GM12801 (cell line): Measurements from ENCODE around the gene BSPH1.

ENCODE experiments used
- TF ChIP-seq, protein P1 (sequence below): IDR thresholded peaks from one replicate; pipeline ENCODE4 v1.5.1; 2011; ENCODE audit warnings: control low read depth; ENCODE audit not compliant: insufficient read length; ENCODE audit errors: extremely low read depth

BSPH1 gene, protein sequence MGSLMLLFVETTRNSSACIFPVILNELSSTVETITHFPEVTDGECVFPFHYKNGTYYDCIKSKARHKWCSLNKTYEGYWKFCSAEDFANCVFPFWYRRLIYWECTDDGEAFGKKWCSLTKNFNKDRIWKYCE

DNA sequence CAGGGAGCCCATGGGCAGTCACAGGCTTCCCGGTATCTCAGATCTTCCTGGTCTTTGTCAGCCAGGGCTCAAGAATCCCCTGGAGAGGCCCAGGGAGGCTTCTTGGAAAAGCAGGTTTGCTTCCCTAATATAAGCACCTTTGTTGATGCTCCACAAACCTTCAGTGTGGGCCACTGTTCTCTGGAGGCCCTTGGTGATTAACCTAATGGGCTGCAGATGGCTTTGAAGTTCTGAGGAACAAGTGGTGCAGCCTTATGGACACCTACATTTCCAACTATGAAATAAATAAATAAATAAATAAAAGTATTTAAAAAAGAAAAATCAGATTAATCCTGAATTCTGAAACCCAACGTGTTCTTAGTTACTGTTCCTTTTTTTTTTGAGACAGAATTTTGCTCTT, at the start of gene BSPH1:
Gene BSPH1 (minus strand): TSS at position 101 of the 400 bp plus-strand sequence. CDS start 89 bp downstream, at position 12.
- TF ChIP-seq, protein P1, sequence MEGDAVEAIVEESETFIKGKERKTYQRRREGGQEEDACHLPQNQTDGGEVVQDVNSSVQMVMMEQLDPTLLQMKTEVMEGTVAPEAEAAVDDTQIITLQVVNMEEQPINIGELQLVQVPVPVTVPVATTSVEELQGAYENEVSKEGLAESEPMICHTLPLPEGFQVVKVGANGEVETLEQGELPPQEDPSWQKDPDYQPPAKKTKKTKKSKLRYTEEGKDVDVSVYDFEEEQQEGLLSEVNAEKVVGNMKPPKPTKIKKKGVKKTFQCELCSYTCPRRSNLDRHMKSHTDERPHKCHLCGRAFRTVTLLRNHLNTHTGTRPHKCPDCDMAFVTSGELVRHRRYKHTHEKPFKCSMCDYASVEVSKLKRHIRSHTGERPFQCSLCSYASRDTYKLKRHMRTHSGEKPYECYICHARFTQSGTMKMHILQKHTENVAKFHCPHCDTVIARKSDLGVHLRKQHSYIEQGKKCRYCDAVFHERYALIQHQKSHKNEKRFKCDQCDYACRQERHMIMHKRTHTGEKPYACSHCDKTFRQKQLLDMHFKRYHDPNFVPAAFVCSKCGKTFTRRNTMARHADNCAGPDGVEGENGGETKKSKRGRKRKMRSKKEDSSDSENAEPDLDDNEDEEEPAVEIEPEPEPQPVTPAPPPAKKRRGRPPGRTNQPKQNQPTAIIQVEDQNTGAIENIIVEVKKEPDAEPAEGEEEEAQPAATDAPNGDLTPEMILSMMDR, result no peak

DNA sequence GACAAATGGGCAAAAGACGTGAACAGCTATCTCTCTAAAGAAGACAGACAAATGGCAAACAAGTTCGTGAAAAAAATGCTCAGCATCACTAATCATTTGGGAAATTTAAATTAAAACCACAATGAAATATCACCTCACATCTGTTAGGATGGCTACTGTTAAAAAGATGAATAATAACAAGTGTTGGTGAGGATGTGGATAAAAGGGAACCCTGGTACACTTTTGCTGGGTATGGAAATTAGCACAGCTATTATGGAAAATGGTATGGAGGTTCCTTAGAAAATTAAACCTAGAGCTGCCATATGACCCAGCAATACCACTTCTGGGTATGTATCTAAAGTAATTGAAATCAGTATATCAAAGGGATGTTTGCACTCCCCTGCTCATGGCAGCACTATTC, 44.8 kb upstream of the BSPH1 start:
- TF ChIP-seq, protein P1, result no peak

DNA sequence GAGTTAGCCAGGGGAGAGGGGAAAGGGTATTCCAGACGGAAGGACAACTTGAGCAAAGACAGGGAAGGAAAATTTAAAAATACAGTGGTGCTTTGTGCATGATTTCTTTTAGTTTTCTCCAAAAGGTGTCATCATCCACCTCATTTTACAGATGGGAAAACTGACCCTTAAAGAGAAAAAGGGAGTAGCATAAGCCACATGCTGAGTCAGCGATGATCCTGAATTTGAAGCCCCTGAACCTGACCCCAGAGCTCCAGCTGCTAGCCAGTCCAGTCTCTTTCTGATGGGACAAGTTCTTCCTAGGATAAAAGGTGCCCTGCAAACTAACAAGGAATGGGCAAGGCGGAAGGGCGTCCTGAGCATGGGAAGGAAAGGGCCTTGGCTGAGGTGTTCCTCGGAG, 41.6 kb upstream of the BSPH1 start:
- TF ChIP-seq, protein P1, result no peak

DNA sequence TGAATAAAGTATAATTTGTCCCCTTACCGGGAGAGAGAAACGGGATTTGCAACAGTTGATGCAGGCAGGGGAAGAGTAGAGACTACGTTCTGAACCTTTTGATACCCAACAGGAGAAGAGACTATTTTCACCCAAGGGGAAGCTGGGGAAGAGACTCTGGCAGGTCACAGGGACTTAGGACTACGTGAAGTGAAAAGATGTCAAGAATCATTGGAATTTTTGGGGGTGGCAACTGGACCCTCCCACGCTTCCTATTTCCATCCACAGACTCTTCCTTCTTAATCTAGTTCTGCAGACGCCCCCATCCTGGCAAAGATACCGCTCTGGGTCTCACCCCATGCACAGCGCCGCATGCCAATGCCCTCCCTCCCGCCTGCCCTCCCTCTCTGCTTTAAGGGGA, 38.1 kb upstream of the BSPH1 start:
- TF ChIP-seq, protein P1, result no peak

DNA sequence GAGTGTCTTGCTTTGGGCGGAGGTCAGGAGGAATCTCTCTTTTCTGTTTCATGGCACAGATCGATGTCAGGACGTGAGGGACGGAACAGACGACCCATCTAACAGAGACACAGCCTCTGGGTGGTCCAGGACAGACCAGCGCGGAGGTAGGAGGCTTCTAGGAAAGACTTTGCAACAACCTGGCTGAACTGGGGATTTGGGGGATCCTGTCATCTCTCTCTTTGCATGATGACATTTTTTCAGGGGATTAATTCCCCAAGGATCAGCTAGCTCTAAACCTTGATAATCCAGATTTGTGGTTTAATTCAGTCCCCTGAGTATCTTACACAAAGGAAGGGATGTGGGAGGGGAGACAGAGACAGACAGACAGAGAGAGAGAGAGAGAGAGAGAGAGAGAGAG, 37.5 kb upstream of the BSPH1 start:
- TF ChIP-seq, protein P1, result no peak

DNA sequence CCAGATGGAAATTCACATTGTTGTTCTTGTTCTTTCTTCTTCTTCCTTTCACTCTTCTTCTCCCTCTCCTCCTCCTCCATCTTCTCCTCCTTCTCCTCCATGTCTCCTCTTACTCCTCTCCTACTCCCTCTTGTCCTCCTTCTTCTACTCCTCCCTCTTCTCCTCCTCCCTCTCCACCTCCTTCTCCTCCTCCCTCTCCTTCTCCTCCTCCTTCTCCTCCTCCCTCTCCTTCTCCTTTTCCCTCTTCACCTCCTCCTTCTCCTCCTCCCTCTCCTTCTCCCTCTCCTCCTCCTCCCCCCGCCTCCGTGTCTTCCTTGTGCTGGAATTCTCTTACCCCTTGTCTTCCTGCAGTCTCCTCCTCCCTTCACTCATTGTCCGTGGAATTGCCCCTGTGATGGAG, 33.5 kb upstream of the BSPH1 start:
- TF ChIP-seq, protein P1, result no peak

DNA sequence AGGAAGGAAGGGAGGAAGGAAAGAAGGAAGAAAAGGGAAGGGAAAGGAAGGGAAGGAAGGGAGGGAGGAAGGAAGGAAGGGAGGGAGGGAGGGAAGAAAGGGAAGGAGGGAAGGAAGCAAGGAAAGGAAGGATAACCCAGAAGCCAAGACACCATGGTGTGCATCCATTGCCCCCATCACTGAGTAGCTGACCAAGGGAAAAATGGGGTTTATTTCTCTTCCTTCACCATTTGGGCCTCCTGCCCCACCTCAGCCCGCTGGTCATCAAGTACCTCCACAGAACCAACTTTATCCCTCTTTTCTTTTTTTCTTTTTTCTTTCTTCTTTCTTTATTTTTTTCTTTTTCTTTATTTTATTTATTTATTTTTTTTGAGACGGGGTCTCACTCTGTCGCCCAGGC, 31.5 kb upstream of the BSPH1 start:
- TF ChIP-seq, protein P1, result no peak
